Measurements from ENCODE around the gene CC2D2B. TPM values are rescaled to one million over a fixed set of nuclear protein-coding genes. Genes with fewer than 3 reads are reported as not detected.
A peak's percentile ranks its signal among the peaks of the same experiment; 100 is the strongest.

Gene CC2D2B
- total RNA-seq, 1 experiment from 2014 or later: 0.20 TPM

DNA sequence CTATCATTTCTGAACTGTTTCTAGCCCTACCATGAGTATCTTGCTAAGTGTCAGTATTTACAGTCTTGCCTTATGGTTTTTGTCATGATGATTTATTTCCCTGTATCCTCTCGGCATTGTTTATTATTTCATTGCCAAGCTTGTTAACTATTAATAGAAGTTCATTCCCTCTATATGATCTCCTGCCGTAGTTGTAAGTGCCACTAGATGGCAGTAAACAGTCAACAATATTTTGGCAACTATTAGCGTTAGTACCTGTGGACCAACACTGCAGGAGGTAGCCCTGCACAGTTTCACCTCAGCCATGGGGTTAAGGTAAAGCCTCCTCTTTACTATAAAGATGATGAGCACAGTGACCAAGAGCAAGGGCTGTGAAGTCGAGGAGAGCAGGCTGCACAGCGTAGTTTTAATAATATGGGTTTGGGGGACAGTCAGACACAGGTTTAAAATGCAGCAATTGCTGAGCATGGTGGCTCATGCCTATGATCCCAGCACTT is 109.5 kb downstream of the CC2D2B start:
- Mint-ChIP-seq H3K4me3 (no peak overlapping the region), H3K27ac (no peak overlapping the region), H3K27me3 (ENCODE audit: low read depth) (no peaks in the 10 kb centered on the region), H3K4me1 (no peaks in the 10 kb centered on the region), H3K9me3 (no peaks in the 10 kb centered on the region), H3K36me3 (no peaks in the 10 kb centered on the region)
- CTCF ChIA-PET: interaction anchor here (0.5 to 2.4 kb wide), 62 partner anchors 9 to 974 kb away, joined by 3 to 26 read pairs (median 4); partner anchors contain the start of genes CC2D2B, ENTPD1, TCTN3 and TLL2
- TF ChIP-seq, protein P1, sequence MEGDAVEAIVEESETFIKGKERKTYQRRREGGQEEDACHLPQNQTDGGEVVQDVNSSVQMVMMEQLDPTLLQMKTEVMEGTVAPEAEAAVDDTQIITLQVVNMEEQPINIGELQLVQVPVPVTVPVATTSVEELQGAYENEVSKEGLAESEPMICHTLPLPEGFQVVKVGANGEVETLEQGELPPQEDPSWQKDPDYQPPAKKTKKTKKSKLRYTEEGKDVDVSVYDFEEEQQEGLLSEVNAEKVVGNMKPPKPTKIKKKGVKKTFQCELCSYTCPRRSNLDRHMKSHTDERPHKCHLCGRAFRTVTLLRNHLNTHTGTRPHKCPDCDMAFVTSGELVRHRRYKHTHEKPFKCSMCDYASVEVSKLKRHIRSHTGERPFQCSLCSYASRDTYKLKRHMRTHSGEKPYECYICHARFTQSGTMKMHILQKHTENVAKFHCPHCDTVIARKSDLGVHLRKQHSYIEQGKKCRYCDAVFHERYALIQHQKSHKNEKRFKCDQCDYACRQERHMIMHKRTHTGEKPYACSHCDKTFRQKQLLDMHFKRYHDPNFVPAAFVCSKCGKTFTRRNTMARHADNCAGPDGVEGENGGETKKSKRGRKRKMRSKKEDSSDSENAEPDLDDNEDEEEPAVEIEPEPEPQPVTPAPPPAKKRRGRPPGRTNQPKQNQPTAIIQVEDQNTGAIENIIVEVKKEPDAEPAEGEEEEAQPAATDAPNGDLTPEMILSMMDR (IDR thresholded peaks at IDR 0.05): peak; percentile 53; the same call in 1 of the 2 replicates
- TF ChIP-seq PRRX2 (CRISPR knock-in tag; IDR thresholded peaks at IDR 0.05): no peak
- TF ChIP-seq, protein P2, sequence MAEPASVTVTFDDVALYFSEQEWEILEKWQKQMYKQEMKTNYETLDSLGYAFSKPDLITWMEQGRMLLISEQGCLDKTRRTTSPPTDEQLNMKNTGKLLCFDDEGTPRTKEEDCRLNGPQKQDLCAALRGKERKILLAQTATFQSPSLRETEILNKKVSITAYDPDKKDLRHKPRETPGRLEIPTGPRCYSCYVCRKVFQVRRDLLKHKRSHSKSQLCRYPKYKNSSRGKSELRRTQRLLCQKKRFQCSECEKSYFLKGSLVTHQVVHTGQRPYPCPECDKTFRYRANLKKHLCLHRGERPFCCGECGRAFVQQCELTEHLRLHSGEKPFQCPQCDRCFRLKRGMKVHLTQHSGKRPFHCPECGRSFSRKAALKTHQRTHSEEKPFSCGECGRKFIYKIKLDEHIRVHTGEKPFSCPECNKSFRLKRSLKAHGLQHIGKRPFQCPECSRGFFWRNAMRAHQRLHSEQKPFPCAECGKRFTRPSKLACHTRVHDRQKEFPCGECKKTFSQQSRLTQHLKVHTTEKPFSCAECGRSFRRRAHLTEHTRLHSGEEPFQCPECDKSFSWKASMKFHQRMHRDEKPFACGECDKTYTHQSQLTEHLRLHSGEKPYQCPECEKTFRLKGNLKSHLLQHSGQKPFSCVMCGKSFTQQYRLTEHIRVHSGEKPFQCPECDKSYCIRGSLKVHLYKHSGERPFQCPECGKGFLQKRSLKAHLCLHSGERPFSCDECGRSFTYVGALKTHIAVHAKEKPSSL (CRISPR knock-in tag; conservative IDR thresholded peaks at IDR 0.05): no peak
- ATAC-seq (peak; percentile 94), DNase-seq (ENCODE audit: low spot score) (peak; percentile 29)
- POLR2A ChIA-PET: no interaction called here

DNA sequence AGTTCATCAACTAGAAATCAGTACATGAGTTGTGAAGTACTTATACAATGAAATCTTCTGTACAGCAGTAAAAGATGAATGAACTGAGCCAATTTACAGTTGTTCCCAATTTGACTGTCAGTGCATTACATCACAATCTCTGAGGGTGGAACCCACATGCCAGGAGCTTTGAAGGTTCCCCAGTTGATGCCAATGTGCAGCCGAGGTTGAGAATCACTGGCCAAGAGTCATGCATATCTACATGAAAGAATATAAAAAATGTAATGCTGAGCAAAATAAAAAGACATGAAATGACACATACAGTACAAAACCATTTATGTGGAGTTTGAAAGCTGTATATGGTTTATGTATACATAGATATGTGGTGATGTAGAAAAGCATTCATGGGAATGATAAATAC is 113.6 kb downstream of the CC2D2B start:
- POLR2A ChIA-PET: no interaction called here
- Mint-ChIP-seq H3K4me1 (no peaks in the 10 kb centered on the region), H3K36me3 (no peaks in the 10 kb centered on the region), H3K27me3 (ENCODE audit: low read depth) (no peaks in the 10 kb centered on the region), H3K9me3 (no peaks in the 10 kb centered on the region), H3K27ac (no peak overlapping the region), H3K4me3 (no peak overlapping the region)
- DNase-seq (ENCODE audit: low spot score): no peak
- TF ChIP-seq NFYB (CRISPR knock-in tag; conservative IDR thresholded peaks at IDR 0.05; ENCODE audit: low read depth) (no peak), TEAD4 (CRISPR knock-in tag; IDR thresholded peaks at IDR 0.05) (no peak), NFE2L1 (CRISPR knock-in tag; IDR thresholded peaks at IDR 0.05) (no peak), JAZF1 (CRISPR knock-in tag; IDR thresholded peaks at IDR 0.05) (no peak), SMAD3 (CRISPR knock-in tag; IDR thresholded peaks at IDR 0.05; ENCODE audit: borderline replicate concordance) (no peak), MXD4 (CRISPR knock-in tag; IDR thresholded peaks at IDR 0.05; ENCODE audit: borderline replicate concordance) (no peak), GRHL2 (CRISPR knock-in tag; IDR thresholded peaks at IDR 0.05; ENCODE audit: insufficient replicate concordance, severe bottlenecking) (no peak), ZNF671 (CRISPR knock-in tag; IDR thresholded peaks at IDR 0.05) (no peak), EMX1 (CRISPR knock-in tag; IDR thresholded peaks at IDR 0.05) (no peak), RELA (CRISPR knock-in tag; IDR thresholded peaks at IDR 0.05; ENCODE audit: borderline replicate concordance) (no peak), NR1H2 (CRISPR knock-in tag; IDR thresholded peaks at IDR 0.05) (no peak)
- TF ChIP-seq, protein P3, sequence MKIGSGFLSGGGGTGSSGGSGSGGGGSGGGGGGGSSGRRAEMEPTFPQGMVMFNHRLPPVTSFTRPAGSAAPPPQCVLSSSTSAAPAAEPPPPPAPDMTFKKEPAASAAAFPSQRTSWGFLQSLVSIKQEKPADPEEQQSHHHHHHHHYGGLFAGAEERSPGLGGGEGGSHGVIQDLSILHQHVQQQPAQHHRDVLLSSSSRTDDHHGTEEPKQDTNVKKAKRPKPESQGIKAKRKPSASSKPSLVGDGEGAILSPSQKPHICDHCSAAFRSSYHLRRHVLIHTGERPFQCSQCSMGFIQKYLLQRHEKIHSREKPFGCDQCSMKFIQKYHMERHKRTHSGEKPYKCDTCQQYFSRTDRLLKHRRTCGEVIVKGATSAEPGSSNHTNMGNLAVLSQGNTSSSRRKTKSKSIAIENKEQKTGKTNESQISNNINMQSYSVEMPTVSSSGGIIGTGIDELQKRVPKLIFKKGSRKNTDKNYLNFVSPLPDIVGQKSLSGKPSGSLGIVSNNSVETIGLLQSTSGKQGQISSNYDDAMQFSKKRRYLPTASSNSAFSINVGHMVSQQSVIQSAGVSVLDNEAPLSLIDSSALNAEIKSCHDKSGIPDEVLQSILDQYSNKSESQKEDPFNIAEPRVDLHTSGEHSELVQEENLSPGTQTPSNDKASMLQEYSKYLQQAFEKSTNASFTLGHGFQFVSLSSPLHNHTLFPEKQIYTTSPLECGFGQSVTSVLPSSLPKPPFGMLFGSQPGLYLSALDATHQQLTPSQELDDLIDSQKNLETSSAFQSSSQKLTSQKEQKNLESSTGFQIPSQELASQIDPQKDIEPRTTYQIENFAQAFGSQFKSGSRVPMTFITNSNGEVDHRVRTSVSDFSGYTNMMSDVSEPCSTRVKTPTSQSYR (CRISPR knock-in tag; IDR thresholded peaks at IDR 0.05): no peak
- TF ChIP-seq, protein P4, sequence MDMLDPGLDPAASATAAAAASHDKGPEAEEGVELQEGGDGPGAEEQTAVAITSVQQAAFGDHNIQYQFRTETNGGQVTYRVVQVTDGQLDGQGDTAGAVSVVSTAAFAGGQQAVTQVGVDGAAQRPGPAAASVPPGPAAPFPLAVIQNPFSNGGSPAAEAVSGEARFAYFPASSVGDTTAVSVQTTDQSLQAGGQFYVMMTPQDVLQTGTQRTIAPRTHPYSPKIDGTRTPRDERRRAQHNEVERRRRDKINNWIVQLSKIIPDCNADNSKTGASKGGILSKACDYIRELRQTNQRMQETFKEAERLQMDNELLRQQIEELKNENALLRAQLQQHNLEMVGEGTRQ (CRISPR knock-in tag; IDR thresholded peaks at IDR 0.05): no peak
- TF ChIP-seq, protein P5, sequence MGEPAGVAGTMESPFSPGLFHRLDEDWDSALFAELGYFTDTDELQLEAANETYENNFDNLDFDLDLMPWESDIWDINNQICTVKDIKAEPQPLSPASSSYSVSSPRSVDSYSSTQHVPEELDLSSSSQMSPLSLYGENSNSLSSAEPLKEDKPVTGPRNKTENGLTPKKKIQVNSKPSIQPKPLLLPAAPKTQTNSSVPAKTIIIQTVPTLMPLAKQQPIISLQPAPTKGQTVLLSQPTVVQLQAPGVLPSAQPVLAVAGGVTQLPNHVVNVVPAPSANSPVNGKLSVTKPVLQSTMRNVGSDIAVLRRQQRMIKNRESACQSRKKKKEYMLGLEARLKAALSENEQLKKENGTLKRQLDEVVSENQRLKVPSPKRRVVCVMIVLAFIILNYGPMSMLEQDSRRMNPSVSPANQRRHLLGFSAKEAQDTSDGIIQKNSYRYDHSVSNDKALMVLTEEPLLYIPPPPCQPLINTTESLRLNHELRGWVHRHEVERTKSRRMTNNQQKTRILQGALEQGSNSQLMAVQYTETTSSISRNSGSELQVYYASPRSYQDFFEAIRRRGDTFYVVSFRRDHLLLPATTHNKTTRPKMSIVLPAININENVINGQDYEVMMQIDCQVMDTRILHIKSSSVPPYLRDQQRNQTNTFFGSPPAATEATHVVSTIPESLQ (CRISPR knock-in tag; IDR thresholded peaks at IDR 0.05): no peak
- TF ChIP-seq, protein P2 (CRISPR knock-in tag; conservative IDR thresholded peaks at IDR 0.05): no peak
- TF ChIP-seq, protein P1 (IDR thresholded peaks at IDR 0.05): no peak
- ATAC-seq: no peak
- CTCF ChIA-PET: no interaction called here

Data from WTC11 (cell line).